HAP-1 (cell line): ENCODE measurements around the gene BOK.
"Not testable (repeated sequence)": the region's sequence is repeated elsewhere in the genome, so short reads cannot be mapped to it uniquely, and the experiment has no call there.

ENCODE experiments used
- DNase-seq, 2 experiments: peaks; one replicate each; pipeline ENCODE4 v3.0.0-alpha.2; 2016 to 2020; ENCODE audit warnings: low spot score in 2 of 2
- H3K27me3 ChIP-seq: fragments of 250-450 bp; sonication (Bioruptor Pico); 2 replicates; pipeline ENCODE4 v1.5.1; 2020; ENCODE audit warnings: low read depth, mild to moderate bottlenecking, moderate library complexity
- H3K36me3 ChIP-seq: fragments of 250-450 bp; sonication (Bioruptor Pico); replicated peaks from 2 replicates; pipeline ENCODE4 v1.5.1; 2020; ENCODE audit warnings: mild to moderate bottlenecking
- H3K4me1 ChIP-seq: fragments of 250-450 bp; sonication (Bioruptor Pico); 2 replicates; pipeline ENCODE4 v1.5.1; 2020; ENCODE audit warnings: mild to moderate bottlenecking
- H3K4me3 ChIP-seq: fragments of 250-450 bp; sonication (Bioruptor Pico); 2 replicates; pipeline ENCODE4 v1.5.1; 2020; ENCODE audit warnings: mild to moderate bottlenecking, moderate library complexity
- H3K9me3 ChIP-seq: fragments of 250-450 bp; sonication (Bioruptor Pico); 2 replicates; pipeline ENCODE4 v1.5.1; 2020; ENCODE audit warnings: mild to moderate bottlenecking, moderate library complexity
- in situ Hi-C: fragments of 300-500 bp; cut with MboI; formaldehyde crosslinking; loops from 3 replicates; pipeline ENCODE4 v1.14.3; 2020; ENCODE audit warnings: low sequenced_read_pairs, inconsistent platforms, mixed read lengths

Gene BOK

GRCh38 chr2:241558532-241559322 is at the start of gene BOK:
Gene BOK (plus strand): TSS chr2:241558745. CDS start chr2:241559484, 739 bp downstream.
- in situ Hi-C loops: no loop called here
- peak within 1 kb of the TSS; percentile 29 for H3K4me3 ChIP-seq

GRCh38 chr2:241509155-241509784 is 49.3 kb upstream of the BOK start:
- H3K4me3 ChIP-seq: peak overlapping the region; percentile 86
- in situ Hi-C loops: no loop called here
- H3K27me3 ChIP-seq: no peaks in the 10 kb centered on the region
- peaks cover 9% of the 10 kb centered on the region for H3K4me1 ChIP-seq
- H3K9me3 ChIP-seq: no peaks in the 10 kb centered on the region
- no peak for DNase-seq
- H3K36me3 ChIP-seq: peaks cover 9% of the 10 kb centered on the region

More at GRCh38 chr2:241558532-241559322, at the start of gene BOK:
- H3K4me1 ChIP-seq: peaks cover 3% of the 10 kb centered on the region; the same call in 1 of the 2 replicates
- H3K9me3 ChIP-seq: no peaks in the 10 kb centered on the region; the same call in 1 of the 2 replicates
- H3K36me3 ChIP-seq: no peaks in the 10 kb centered on the region
- no peak for DNase-seq
- H3K27me3 ChIP-seq: no peaks in the 10 kb centered on the region

GRCh38 chr2:241511091-241511741 is 47.3 kb upstream of the BOK start:
- no peak overlapping the region for H3K4me3 ChIP-seq
- H3K27me3 ChIP-seq: no peaks in the 10 kb centered on the region
- DNase-seq: no peak
- H3K9me3 ChIP-seq: no peaks in the 10 kb centered on the region
- H3K36me3 ChIP-seq: peaks cover 6% of the 10 kb centered on the region
- in situ Hi-C loops: no loop called here
- peaks cover 9% of the 10 kb centered on the region for H3K4me1 ChIP-seq

- Histone ChIP-seq H3K36me3 (no peaks in the 10 kb centered on the region), H3K4me1 (no peaks in the 10 kb centered on the region; the same call in 1 of the 2 replicates), H3K4me3 (no peak overlapping the region), H3K9me3 (no peaks in the 10 kb centered on the region), H3K27me3 (no peaks in the 10 kb centered on the region)
- DNase-seq: no peak
- in situ Hi-C loops: no loop called here
Observed at GRCh38 chr2:241514553-241514952, 44.0 kb upstream of the BOK start.

- in situ Hi-C loops: no loop called here
- H3K27me3 ChIP-seq: no peaks in the 10 kb centered on the region
- DNase-seq: no peak
- no peaks in the 10 kb centered on the region for H3K4me1 ChIP-seq
- H3K4me3 ChIP-seq: no peak overlapping the region
- no peaks in the 10 kb centered on the region for H3K36me3 ChIP-seq
- H3K9me3 ChIP-seq: no peaks in the 10 kb centered on the region
Observed at GRCh38 chr2:241514986-241515737, 43.4 kb upstream of the BOK start.

GRCh38 chr2:241516520-241516965 is 42.0 kb upstream of the BOK start:
- H3K9me3 ChIP-seq: no peaks in the 10 kb centered on the region
- no peaks in the 10 kb centered on the region for H3K36me3 ChIP-seq
- H3K4me3 ChIP-seq: no peak overlapping the region
- DNase-seq: no peak
- no peaks in the 10 kb centered on the region for H3K4me1 ChIP-seq
- H3K27me3 ChIP-seq: no peaks in the 10 kb centered on the region
- in situ Hi-C loops: no loop called here

- H3K9me3 ChIP-seq: no peaks in the 10 kb centered on the region
- in situ Hi-C loops: no loop called here
- H3K4me1 ChIP-seq: no peaks in the 10 kb centered on the region
Observed at GRCh38 chr2:241517297-241517696, 41.2 kb upstream of the BOK start.

GRCh38 chr2:241519669-241520068 is 38.9 kb upstream of the BOK start:
- H3K36me3 ChIP-seq: no peaks in the 10 kb centered on the region
- no peaks in the 10 kb centered on the region for H3K27me3 ChIP-seq
- H3K9me3 ChIP-seq: 0 out of 2 replicates have a peak, but pooled peaks cover 4% of the 10 kb centered on the region
- in situ Hi-C loops: no loop called here
- no peak overlapping the region for H3K4me3 ChIP-seq
- H3K4me1 ChIP-seq: no peaks in the 10 kb centered on the region
- DNase-seq: no peak

More at GRCh38 chr2:241517297-241517696, 41.2 kb upstream of the BOK start:
- H3K27me3 ChIP-seq: no peaks in the 10 kb centered on the region
- no peak overlapping the region for H3K4me3 ChIP-seq
- DNase-seq: no peak
- H3K36me3 ChIP-seq: no peaks in the 10 kb centered on the region

GRCh38 chr2:241522477-241522876 is 36.1 kb upstream of the BOK start:
- in situ Hi-C loops: no loop called here
- no peaks in the 10 kb centered on the region for H3K27me3 ChIP-seq
- no peak for DNase-seq
- H3K4me3 ChIP-seq: no peak overlapping the region
- H3K4me1 ChIP-seq: no peaks in the 10 kb centered on the region
- H3K9me3 ChIP-seq: peaks cover 10% of the 10 kb centered on the region; the same call in 1 of the 2 replicates
- H3K36me3 ChIP-seq: no peaks in the 10 kb centered on the region

- H3K4me3 ChIP-seq, H3K9me3 ChIP-seq, DNase-seq, H3K36me3 ChIP-seq, H3K27me3 ChIP-seq, in situ Hi-C loops, H3K4me1 ChIP-seq: not testable (repeated sequence)
Observed at GRCh38 chr2:241525818-241526780, 32.4 kb upstream of the BOK start.

- in situ Hi-C loops: no loop called here
- no peaks in the 10 kb centered on the region for H3K36me3 ChIP-seq
- no peak for DNase-seq
- H3K9me3 ChIP-seq: no peaks in the 10 kb centered on the region; the same call in 1 of the 2 replicates
- no peaks in the 10 kb centered on the region for H3K27me3 ChIP-seq
- H3K4me1 ChIP-seq: no peaks in the 10 kb centered on the region
- no peak overlapping the region for H3K4me3 ChIP-seq
Observed at GRCh38 chr2:241530571-241530970, 28.0 kb upstream of the BOK start.

GRCh38 chr2:241531161-241531722 is 27.3 kb upstream of the BOK start:
- Histone ChIP-seq H3K36me3 (no peaks in the 10 kb centered on the region), H3K9me3 (no peaks in the 10 kb centered on the region), H3K4me3 (no peak overlapping the region), H3K4me1 (no peaks in the 10 kb centered on the region), H3K27me3 (no peaks in the 10 kb centered on the region)
- no peak for DNase-seq
- in situ Hi-C loops: no loop called here
